H1 (cell line): Measurements from ENCODE around the gene AIRE. TPM values are rescaled to one million over a fixed set of nuclear protein-coding genes. Genes with fewer than 3 reads are reported as not detected.

ENCODE experiments used
- CHD7 ChIP-seq: fragments of 300-600 bp; sonication (generic); IDR thresholded peaks from 2 replicates; pipeline ENCODE4 v1.7.1; 2012; ENCODE audit warnings: low read length, moderate library complexity, mild to moderate bottlenecking, inconsistent platforms; ENCODE audit not compliant: insufficient replicate concordance
- NANOG ChIP-seq: IDR thresholded peaks from 2 replicates; pipeline ENCODE4 v1.6.1; 2011; ENCODE audit warnings: low read length, low read depth, mild to moderate bottlenecking, inconsistent platforms; ENCODE audit not compliant: insufficient read depth, poor library complexity, severe bottlenecking
- TBP ChIP-seq: IDR thresholded peaks from 2 replicates; pipeline ENCODE4 v1.6.1; 2011; ENCODE audit warnings: low read depth, low read length, improper control_type of control experiment
- polyA plus RNA-seq, 7 experiments: library from polyadenylated mRNA; depleted of rRNA in 3 of 7; stranded (reverse) in 5 of 7; unstranded in 2 of 7; fragments of >200 nt in 5 of 7; fragments of 200-250 nt in 2 of 7; gene quantifications; 1 replicate in 5 of 7; 2 replicates in 1 of 7; 4 replicates in 1 of 7; pipeline versions ENCODE4 v1.2.1 to v1.2.3, GENCODE V29; 2011 to 2013; ENCODE audit warnings: missing spikeins in 2 of 7, mixed read lengths in 2 of 7
- total RNA-seq: library from RNA; stranded (reverse); fragmentation: NEBNext Ultra II Directional; extraction: Animal tissue kit (Norgen Biotek cat#: 25700); gene quantifications from 2 replicates; pipeline ENCODE4 v1.2.1, GENCODE V29; 2021

The AIRE gene
- total and polyA plus RNA-seq, 2 of the 8 experiments (the other 6 are each of a cell fraction or from before 2014, with no cell fraction given) = 0.09 TPM; not detected in 1

- TF ChIP-seq CHD7 (no peak), NANOG (peak; percentile 2), TBP (peak; percentile 54)
Observed at GRCh38 chr21:44338971-44339910, 53.6 kb downstream of the AIRE start, which contains the start of gene CFAP410 (continued).
